Smooth muscle cell (in vitro differentiated cells): ENCODE measurements around the gene COL6A3. TPM values are rescaled to one million over a fixed set of nuclear protein-coding genes. Genes with fewer than 3 reads are reported as not detected.

Experiments used
- DNase-seq: peaks from one replicate; lab custom pipeline; 2025; ENCODE audit not compliant: unreplicated experiment; lab: John Stamatoyannopoulos, UW
- H2AFZ ChIP-seq: fragments of 200-600 bp; sonication (generic); 2 replicates; pipeline ENCODE4 v1.6.0; 2016; ENCODE audit warnings: antibody characterized with exemption, low read depth, mild to moderate bottlenecking
- H3F3A ChIP-seq: fragments of 200-600 bp; sonication (generic); 2 replicates; pipeline ENCODE4 v1.6.0; 2017; ENCODE audit warnings: antibody characterized with exemption, low read depth
- H3K27ac ChIP-seq: fragments of 200-600 bp; sonication (generic); 2 replicates; pipeline ENCODE4 v1.5.1; 2016; ENCODE audit warnings: low read depth, mild to moderate bottlenecking
- H3K27me3 ChIP-seq: fragments of 200-600 bp; sonication (generic); 2 replicates; pipeline ENCODE4 v1.6.1; 2016; ENCODE audit warnings: low read depth, mild to moderate bottlenecking
- H3K36me3 ChIP-seq: fragments of 200-600 bp; sonication (generic); 2 replicates; pipeline ENCODE4 v1.5.1; 2016; ENCODE audit warnings: low read depth
- H3K4me1 ChIP-seq: fragments of 200-600 bp; sonication (generic); 2 replicates; pipeline ENCODE4 v1.5.1; 2016; ENCODE audit warnings: low read depth
- H3K4me2 ChIP-seq: fragments of 200-600 bp; sonication (generic); 2 replicates; pipeline ENCODE4 v1.6.0; 2016; ENCODE audit warnings: mild to moderate bottlenecking
- H3K4me3 ChIP-seq: fragments of 200-600 bp; sonication (generic); 2 replicates; pipeline ENCODE4 v1.5.1; 2016; ENCODE audit warnings: mild to moderate bottlenecking
- H3K79me2 ChIP-seq: fragments of 200-600 bp; sonication (generic); 2 replicates; pipeline ENCODE4 v1.6.0; 2016; ENCODE audit warnings: low read depth, mild to moderate bottlenecking
- H3K9ac ChIP-seq: fragments of 200-600 bp; sonication (generic); 2 replicates; pipeline ENCODE4 v1.6.0; 2016; ENCODE audit warnings: low read depth
- H3K9me3 ChIP-seq: fragments of 200-600 bp; sonication (generic); replicated peaks from 2 replicates; pipeline ENCODE4 v1.5.1; 2016; ENCODE audit warnings: low read depth
- H4K20me1 ChIP-seq: fragments of 200-600 bp; sonication (generic); 2 replicates; pipeline ENCODE4 v1.6.0; 2016; ENCODE audit warnings: low read depth
- CTCF ChIP-seq: fragments of 200-600 bp; sonication (generic); IDR thresholded peaks from 2 replicates; pipeline ENCODE4 v1.5.1; 2017; ENCODE audit warnings: borderline replicate concordance, mild to moderate bottlenecking, antibody characterized with exemption; ENCODE audit not compliant: insufficient read depth, poor library complexity, severe bottlenecking
- WGBS: methylation state at CpG from one replicate; pipeline ENCODE4 v1.1.7; 2016; ENCODE audit warnings: low lambda C conversion rate; 5-methylcytosine and 5-hydroxymethylcytosine counted together
- polyA plus RNA-seq: library from polyadenylated mRNA; unstranded; fragments of >200 nt; fragmentation: Nextera tagmentation; extraction: Ambion mirVana; gene quantifications from 2 replicates; pipeline ENCODE4 v1.2.1, GENCODE V29; 2016
- total RNA-seq: library from RNA; depleted of rRNA; stranded (reverse); fragments of >200 nt; gene quantifications from 2 replicates; pipeline ENCODE4 v1.2.3, GENCODE V29; 2014

The COL6A3 gene
- total and polyA plus RNA-seq, 2 experiments from 2014 or later: 888 to 1,708 TPM

GRCh38 chr2:237353215-237353614 lies 60.7 kb downstream of the COL6A3 start:
- Histone ChIP-seq H3K4me1 (no peaks in the 10 kb centered on the region), H3F3A (peaks cover 91% of the 10 kb centered on the region), H3K4me3 (no peak overlapping the region), H3K27me3 (no peaks in the 10 kb centered on the region), H4K20me1 (peaks cover 22% of the 10 kb centered on the region), H3K9me3 (no peaks in the 10 kb centered on the region), H3K79me2 (peaks cover 60% of the 10 kb centered on the region), H3K9ac (no peak overlapping the region), H2AFZ (no peak overlapping the region), H3K36me3 (peaks cover 34% of the 10 kb centered on the region), H3K4me2 (no peak overlapping the region), H3K27ac (peak overlapping the region; percentile 65)
- no peak for DNase-seq
- 70% methylated on average over 5 of the region's 5 CpGs for WGBS
- no peak for TF ChIP-seq CTCF

- H3K9me3 ChIP-seq: no peaks in the 10 kb centered on the region
- H3K4me2 ChIP-seq: no peak overlapping the region
- H2AFZ ChIP-seq: no peak overlapping the region
- no peak for TF ChIP-seq CTCF
- peaks cover 15% of the 10 kb centered on the region for H4K20me1 ChIP-seq
- H3K4me1 ChIP-seq: no peaks in the 10 kb centered on the region
- peaks cover 36% of the 10 kb centered on the region for H3K36me3 ChIP-seq
- H3K79me2 ChIP-seq: peaks cover 62% of the 10 kb centered on the region
- peaks cover 91% of the 10 kb centered on the region for H3F3A ChIP-seq
- peak overlapping the region; percentile 65 for H3K27ac ChIP-seq
- H3K4me3 ChIP-seq: no peak overlapping the region
- 75% methylated on average over 6 of the region's 6 CpGs for WGBS
- DNase-seq: no peak
- no peak overlapping the region for H3K9ac ChIP-seq
- no peaks in the 10 kb centered on the region for H3K27me3 ChIP-seq
Observed at GRCh38 chr2:237352279-237352845, 61.6 kb downstream of the COL6A3 start.

- Histone ChIP-seq H3K9ac (no peak overlapping the region), H3F3A (peaks cover 91% of the 10 kb centered on the region), H3K79me2 (peaks cover 62% of the 10 kb centered on the region), H3K9me3 (no peaks in the 10 kb centered on the region), H4K20me1 (peaks cover 9% of the 10 kb centered on the region), H3K4me3 (no peak overlapping the region), H3K36me3 (peaks cover 32% of the 10 kb centered on the region), H3K27ac (peak overlapping the region; percentile 65), H3K4me2 (no peak overlapping the region), H3K27me3 (no peaks in the 10 kb centered on the region), H2AFZ (no peak overlapping the region), H3K4me1 (no peaks in the 10 kb centered on the region)
- 91% methylated on average over 4 of the region's 4 CpGs for WGBS
- no peak for DNase-seq
- no peak for TF ChIP-seq CTCF
Observed at GRCh38 chr2:237351796-237352195, 62.2 kb downstream of the COL6A3 start.

- peaks cover 36% of the 10 kb centered on the region for H3K36me3 ChIP-seq
- TF ChIP-seq CTCF: no peak
- H4K20me1 ChIP-seq: peaks cover 8% of the 10 kb centered on the region
- H3K9ac ChIP-seq: no peak overlapping the region
- H3K9me3 ChIP-seq: no peaks in the 10 kb centered on the region
- WGBS: 66% methylated on average over 8 of the region's 8 CpGs
- no peak overlapping the region for H3K4me3 ChIP-seq
- DNase-seq: no peak
- H3K4me2 ChIP-seq: no peak overlapping the region
- no peak overlapping the region for H2AFZ ChIP-seq
- peaks cover 56% of the 10 kb centered on the region for H3K79me2 ChIP-seq
- H3F3A ChIP-seq: peaks cover 93% of the 10 kb centered on the region
- peak overlapping the region; percentile 65 for H3K27ac ChIP-seq
- no peaks in the 10 kb centered on the region for H3K4me1 ChIP-seq
- H3K27me3 ChIP-seq: no peaks in the 10 kb centered on the region
Observed at GRCh38 chr2:237351046-237351445, 62.9 kb downstream of the COL6A3 start.
